HG03039 (cell line): ENCODE results near the gene CCER1.

Experiments used
- ATAC-seq: cut with Tn5 transposase; IDR thresholded peaks from one replicate; pipeline ENCODE4 v1.9.1; 2021; ENCODE audit warnings: mild to moderate bottlenecking, moderate library complexity; ENCODE audit not compliant: unreplicated experiment

Gene CCER1

DNA sequence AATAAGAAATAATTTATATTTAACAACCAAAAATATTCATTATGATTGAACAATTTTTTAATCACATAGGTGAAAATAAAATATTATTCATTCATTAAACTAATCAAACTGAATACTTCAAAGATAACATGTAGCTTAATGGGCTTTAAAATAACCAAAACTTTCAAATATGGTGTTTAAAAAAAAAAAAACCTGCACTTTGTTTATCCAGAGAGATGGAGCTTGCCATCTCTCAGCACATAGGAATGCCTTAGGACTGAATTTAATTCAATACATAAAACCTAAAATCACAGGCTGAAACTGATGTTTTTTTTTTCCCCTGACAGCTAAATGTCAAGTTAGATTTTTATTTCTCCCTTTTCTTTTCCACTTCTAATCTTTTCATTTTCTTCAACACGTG lies 14.4 kb upstream of the CCER1 start:
- ATAC-seq, result no peak

DNA sequence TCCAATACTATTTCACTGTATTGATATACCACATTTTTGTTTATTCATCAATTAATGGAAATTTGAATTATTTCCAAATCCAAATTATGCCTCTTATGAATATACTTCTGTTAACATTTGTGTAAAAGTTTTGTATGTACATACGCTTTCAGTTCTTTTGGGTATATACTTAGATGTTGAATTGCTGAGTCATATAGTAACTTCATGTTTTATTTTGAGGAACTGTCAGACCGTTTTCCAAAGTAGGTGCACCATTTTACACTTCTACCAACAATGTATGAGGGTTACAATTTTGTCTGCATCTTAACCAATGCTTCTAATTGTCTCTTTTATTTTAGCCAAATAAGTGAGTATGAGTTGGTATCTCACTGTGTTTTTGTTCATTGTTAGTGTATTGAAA lies 10.2 kb upstream of the CCER1 start:
- ATAC-seq, result no peak

DNA sequence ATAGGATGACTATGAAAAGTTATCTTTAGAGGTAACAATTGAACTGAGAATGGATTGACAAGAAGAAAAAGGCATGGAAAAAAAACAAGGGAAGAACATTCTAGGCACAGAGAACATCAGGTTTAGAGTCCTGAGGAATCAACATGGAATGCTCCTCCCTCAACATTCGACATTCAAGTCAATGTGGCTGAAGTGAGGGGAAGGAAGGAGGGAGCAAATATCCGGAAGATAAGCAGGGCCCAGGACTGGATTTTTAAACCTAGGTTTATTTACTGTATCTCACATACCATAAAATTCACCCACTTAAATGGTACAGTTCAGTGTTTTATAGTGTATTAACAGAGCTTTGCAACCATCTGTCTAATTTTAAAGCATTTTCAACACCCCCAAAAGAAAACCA lies 9.6 kb upstream of the CCER1 start:
- ATAC-seq, result no peak

DNA sequence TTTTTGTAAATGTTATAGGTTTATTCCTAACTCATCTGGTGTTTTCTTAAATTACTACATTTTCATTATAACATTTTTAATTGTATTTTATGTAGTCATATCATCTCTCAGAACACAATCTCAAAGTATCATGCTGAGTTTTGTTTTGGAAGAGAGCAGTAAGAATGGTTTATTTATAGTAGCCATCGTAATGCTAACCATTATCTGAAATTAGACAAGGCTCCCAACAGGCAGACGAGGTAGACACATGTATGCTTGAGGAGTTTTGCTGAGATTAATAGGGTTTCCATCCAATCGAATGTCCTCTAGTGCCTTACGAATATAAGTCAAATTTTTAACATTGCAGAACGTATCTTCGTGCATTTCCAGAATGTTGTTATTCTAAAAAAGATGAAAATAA lies 9.0 kb upstream of the CCER1 start:
- no peak for ATAC-seq

DNA sequence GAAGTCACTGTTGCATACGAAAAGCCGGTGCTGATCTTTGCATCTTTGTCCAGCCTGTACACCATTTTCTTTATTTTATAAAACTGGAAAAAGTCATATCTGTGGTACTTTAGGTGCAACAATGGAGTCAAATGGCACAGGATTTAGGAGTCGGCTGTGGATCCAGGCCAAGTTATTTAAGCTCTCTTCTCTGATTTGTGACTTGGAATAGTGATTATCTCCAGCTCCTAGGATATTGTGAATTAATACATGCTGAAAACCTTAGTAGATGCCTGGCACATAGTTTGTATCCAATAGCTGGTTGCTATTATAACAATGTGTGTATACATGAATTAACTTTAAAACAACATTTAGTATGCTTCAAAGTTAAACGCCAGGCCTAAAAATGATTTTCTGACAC lies 6.2 kb upstream of the CCER1 start:
- ATAC-seq, result no peak

DNA sequence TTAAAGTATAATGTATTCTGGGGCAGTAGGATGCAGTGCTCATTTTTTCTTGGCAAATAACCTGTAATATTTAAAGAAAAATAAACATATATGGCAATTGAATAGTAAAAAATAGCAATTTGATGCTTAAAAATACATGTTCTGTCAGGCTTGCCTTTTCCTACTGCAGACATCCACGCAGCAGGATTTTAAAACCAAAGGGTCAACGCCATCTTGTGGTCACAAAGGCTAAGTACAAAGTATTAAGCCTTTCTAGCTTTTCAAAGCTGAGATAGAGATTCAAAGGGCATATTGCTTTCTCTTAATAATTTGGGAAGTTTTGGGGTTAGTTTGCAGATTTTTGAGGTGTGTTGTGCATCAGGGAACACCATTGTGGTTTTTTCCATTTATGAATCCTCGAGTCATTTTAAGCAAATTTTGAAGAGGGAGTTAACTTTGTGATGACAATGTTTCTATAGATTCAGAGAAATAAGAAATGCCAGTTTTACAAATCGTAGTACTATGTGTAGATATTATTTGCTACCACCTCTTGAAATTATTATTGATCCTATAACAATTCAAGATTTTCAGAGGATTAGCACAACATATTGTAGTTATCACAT lies 4.7 kb upstream of the CCER1 start:
- ATAC-seq, result no peak

DNA sequence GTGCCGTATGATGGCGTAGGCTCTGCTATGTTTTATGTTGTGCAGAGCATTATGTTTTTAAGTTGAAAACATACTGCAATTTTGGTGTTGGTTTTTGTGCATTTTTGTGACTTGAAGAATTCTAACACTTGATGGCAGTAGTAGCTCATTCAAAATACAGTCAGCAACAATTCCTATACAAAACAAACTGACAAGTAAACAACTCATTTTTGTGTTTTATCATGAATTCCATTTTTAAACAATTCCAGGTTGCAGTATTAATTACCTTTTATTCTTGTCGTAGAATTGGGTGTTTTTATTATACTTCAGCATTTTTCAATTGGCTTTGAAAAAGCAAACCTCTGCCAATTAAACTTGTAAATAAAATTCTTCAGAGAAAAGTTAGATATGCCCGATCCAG lies 4.1 kb upstream of the CCER1 start:
- no peak for ATAC-seq

DNA sequence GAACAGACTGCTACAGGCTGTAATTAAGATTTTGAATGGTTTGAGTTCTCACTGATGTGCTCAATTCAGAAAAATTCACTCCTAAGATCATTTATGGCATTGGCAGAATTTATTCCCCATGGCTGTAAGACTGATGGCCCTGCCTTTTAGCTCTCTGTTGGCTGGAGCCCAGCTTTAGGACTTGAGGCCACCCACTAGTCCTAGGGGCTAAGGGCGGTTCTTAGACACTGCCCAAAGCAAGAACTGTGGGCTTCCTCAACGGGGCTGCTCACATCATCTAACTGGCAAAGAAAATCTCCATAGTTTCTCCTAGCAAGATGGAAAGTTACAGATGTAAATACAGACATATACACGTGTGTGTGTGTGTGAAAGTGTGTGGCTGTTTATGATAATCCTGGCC lies 3.4 kb upstream of the CCER1 start:
- no peak for ATAC-seq

DNA sequence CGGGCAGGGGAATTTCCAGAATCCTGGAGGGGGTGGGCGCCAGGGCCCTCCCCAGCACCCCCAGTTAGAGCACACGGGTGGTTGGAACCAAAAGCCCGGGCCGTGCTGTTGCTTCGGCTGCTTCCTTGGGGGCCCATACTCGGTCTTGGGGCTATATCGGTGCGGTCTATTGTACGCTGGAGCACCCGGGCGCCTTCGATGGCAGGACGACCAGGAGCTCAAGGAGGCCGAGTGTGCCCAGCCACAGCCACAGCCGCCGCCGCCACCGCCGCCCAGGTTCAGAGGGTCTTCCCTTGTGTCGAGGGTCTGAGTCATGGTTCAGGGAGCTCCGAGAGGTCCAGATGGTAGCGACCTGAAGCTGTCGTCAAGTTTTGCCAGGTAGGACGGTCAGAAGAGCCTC lies 548 bp downstream of the CCER1 start:
- no peak for ATAC-seq

DNA sequence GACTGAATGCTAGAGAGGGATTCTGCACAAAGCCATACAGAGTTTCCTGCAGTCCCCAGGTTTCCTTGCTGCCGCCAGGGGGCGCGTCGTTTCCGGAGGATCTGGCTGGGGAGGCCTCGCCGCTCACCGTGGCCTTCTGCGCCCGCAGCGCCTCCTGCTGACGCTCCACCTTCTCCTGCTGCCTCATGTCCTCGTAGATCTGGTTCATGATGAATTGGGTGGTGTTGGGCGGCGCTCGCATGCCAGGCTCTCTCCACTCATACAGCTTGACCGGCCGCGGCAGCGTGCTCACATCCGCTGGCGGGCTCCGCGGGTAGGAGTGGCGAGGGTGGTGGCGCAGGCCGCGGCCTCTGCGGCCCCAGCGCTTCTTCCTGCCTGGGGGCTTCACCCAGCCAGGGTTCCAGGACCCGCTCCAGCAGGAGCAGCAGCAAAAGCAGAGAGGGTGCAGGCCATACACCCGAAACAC lies 987 bp downstream of the CCER1 start:
- no peak for ATAC-seq

DNA sequence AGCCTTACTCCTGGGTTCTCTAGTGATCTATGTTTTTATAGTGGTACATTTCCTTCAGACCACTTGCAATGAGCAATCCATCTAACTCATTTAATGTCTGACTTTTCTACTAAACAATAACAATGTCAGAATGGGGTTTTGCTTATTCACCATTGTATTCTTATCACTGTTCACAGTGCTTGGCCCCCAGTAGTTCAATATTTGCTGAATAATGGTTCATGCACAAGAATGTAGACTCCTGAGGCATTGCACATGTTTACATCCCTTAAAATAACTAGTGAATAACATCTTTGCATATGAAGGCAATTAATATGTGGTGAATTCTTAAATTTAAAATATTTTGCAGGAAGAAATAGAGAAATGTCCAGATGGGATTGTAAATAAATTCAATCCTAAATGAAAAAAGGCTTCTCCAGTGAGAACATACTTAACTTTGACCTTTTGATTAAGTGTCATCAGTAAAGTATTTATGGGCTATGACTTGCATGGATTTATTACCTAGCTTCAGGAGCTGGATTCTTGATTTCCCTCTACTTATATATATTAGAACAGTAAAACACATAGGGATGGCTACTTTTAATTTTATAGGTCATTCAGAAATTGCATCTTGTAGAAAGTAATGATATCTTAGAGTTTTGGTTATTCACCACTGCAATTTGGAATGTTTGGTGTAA lies 3.4 kb downstream of the CCER1 start:
- ATAC-seq, result no peak

DNA sequence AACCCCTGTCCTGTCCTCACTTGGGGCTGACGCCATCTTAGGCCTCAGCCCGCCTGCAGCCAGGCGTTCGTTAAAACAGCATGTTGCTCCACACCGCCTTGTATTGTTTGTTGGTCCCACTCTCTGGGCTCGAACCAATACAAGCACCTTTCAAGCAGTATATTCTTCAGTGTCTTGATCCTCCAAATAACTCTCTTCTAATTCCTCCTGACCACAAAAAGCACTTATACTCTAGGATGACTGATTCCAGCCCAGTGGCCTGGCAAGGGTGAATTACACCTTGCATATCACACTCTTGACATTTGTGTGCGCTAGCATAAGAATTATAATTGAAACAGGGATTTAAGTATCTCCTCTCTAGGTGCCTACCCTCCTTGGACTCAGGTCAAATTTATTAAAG lies 7.1 kb downstream of the CCER1 start:
- ATAC-seq, result no peak

DNA sequence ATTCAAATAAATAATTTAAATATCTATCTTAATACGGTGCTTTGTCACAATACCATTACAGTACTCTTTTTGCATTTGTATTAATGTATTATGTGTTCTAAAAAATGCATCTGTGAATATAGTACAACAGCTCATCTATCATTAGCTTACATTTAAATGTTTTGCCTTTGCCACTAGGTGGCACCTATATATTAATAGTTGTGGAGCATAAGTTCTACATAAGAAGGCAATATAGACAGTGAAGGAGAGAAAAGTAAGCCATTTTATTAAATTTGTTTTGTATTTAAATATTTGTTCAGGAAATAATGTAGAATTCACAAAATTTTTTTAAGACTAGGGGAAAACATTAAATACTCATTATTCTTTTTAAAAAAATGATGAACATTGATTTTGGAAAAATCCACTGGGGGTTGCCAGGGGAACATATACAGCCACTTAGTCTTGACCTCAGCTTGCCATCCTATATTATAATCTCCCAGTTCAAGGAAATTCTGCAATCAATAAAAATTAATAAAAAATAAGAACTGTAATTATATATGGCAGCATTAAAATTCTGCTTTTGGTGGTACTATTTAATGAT lies 9.8 kb downstream of the CCER1 start:
- ATAC-seq, result no peak

DNA sequence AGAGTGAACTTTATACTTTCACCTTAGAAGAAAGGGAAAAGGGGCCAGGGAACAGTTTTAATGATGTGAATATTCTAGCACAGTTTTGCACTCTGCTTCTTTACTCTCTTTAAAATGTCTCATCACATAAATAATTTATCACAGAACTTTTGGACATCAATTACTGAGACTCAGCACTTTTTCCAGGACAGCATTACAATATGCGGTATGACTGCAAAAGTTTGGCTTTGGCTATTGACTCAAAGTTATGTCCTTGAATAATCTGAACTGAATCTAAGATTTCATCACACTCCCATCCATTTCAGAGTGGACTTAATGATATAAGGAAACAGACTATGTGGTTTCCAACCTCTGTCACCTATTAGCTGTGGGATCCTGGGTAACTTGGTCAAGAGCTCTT lies 11.7 kb downstream of the CCER1 start:
- ATAC-seq, result no peak

DNA sequence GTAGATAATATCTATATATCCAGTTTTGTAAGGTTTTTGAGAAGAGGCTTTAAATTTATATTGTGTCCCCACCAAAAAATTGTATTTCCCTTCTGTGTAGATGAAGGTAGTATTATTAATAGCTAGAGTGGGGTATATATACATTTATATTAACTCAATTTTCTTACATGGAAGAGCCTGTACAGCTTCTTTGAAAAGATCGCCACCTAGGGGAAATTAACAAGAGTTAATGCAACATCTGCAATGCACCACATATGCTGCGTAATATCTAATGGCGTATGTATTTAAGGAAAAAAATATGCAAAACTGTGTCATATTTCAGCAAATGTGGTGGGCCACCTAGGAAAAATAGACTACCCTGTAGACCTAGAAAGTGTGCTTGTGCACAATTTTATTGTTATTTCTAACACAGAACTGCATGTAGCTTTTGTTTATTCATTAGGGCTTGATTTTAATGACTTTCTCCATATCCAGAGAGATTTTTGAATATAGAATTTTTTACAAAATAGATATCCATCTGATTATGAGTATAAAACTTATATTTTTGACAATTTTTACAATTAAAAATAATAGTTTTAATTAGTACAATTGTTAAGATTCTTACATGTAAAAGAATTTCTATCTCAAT lies 14.0 kb downstream of the CCER1 start:
- ATAC-seq, result peak; percentile 77

DNA sequence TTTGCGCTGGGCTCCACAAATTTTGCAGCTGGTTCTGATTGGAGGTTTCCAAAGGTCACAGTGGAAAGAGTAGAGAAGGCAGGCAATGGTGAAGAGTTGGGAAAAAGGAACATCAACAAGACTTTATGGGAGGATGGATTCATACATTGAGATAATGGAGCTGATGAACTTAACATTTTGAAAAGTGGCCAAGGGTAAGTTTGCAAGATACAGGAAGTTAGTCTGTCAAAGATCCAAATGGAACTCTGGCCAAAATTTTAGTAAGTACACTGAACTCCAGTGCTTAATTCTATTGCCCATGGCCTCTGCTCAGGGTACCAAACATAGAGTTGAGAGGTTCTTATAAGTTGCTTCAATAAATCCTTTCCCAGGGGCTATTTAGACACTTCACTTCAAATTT lies 15.6 kb downstream of the CCER1 start:
- no peak for ATAC-seq

DNA sequence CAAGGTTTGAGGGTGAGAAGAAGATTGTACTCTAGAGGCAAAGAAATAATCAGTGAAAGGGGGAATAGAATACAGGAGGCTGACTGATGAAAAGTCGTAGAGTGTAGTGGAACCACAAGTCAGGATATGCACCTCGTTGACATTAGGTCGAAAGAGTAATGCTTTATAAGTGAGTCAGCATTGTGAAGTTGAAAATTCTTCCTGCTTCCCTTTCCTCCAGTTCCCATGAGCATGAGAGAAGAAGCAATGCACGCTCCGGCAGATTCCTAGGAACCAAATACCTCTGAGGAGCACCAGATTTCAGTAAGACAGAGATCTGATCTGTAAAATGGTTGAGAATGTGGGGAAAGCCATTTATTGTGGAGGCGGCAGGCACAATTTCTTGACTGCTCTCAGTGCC lies 16.5 kb downstream of the CCER1 start:
- no peak for ATAC-seq

DNA sequence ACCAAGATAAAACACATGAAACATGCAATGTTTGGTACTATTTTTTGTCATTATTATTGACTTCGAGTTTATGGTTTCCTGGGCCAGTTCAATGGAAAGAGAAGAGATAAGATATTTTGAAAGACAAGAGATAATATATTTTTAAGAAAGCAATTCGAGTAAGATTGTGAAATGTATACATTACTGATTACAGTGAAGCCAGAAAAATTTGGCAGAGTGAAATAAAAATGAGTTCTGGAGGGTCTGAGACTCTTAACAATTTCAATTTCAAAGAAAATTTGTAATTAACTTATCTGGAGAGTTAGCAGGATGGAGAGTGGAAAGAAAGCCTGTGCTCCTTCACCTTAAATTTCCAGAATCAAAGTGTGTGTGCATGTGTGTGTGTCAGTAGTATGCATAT lies 17.3 kb downstream of the CCER1 start:
- ATAC-seq, result no peak

DNA sequence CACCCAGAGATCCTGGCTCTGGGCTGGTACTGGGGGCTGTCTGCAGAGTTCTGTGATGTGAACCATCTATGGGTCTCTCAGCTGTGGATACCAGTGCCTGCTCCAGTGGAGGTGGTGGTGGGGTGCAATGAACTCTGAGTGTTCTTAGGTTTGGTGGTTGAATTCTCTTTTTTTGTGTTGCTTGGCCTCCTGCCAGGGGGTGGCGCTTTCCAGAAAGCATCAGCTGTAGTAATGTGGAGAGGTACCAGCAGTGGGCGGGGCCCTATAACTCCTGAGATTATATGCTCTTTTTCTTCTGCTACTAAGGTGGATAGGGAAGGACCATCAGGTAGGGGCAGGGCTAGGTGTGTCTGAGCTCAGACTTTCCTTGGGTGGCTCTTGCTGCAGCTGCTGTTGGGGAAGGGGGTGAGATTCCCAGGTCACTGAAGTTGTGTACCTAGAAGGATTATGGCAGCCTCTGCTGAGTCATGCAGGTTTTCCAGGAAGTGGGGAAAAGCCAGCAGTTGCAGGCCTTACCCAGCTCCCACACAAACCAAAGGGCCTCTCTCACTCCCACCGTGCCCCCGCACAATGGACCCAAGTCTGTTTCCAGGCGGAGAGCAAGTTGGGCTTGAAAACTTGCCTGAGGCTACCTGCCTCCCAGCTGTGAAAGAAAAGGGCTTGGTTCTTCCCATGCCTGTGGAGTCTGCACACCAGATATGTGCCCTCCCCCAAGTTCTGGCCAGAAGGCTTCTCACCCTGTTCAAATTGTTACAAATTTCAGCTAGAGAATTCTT lies 18.6 kb downstream of the CCER1 start:
- ATAC-seq, result no peak

DNA sequence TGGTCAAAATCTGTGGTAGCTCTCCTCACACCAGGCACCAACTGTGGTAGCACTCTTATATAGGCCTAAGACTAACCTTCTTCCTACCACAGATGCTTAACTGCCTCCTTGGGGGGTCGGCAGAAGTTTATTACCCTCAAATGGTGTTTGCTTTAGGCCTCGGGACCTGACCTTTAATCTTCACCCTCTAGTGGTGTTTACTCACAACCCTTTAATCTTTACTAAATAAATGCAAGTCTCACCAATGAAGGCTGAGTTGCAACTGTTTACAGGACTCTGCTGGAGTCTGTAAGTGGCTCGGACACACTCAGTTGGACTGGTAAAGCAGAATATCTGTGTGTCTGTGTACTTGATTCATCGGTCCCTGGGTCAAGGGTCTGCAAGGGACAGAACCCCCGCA lies 29.4 kb downstream of the CCER1 start:
- ATAC-seq, result no peak

DNA sequence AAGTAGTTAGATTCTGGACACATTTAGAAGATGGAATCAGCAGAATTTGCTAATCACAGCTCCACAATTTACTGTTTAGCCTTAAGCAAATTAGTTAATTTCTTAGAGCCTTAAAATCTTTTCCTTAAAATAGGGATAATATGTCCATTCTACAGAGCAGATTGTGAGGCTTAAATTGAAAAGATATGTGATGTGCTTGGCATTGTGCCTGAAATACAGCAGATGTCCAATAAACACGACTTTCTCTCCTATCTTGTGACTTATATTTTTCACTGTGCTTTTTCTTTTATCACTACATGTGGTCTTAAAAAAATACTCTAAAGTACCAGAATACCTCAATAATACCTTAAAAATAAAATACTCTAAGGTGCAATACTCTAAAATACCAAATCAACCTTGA lies 30.6 kb downstream of the CCER1 start:
- ATAC-seq, result no peak
